ENCODE data around the gene TMEM116.
A peak's percentile ranks its signal among the peaks of the same experiment; 100 is the strongest.

The TMEM116 gene

DNA sequence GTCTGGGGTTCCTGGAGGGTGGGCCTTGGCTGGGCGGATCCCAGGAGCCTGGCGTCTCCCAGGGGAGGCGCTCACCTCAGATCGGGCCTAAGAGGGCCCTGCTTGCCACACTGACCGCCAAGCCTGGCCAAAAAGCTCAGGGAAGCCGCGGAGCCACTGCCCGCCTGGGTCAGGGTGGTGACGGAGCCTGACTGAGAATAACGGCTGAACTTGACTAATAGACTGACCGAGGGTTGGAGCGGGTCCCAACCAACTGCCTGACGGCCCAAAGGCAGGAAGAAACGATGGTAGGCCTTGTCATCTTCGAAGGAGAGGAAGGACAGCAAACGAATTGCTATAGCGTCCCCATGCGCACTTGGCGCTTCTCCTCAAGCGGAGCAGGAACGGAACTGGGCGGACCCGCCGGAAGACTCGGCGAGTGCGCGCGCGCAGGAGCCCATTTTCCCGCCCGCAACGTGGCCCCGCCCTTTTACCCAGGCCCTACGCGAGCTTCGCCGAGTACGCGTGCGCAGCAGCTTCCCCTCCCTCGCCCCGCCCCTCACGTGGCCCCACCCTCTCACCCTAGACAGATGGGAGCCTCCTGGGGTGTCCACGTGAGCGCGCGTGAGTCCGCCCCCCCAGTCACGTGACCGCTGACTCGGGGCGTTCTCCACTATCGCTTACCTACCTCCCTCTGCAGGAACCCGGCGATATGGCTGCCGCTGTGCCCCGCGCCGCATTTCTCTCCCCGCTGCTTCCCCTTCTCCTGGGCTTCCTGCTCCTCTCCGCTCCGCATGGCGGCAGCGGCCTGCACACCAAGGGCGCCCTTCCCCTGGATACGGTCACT is at the start of gene TMEM116, which contains the start of gene ERP29:
TMEM116 (minus strand) TSS at position 391 of the 826 bp plus-strand sequence. CDS start 7,895 bp downstream, outside the sequence.
ERP29 (plus strand) TSS at position 652 of the 826 bp plus-strand sequence; CDS start at position 692, 40 bp downstream.
- TF ChIP-seq EP300 (IDR thresholded peaks at IDR 0.05; ENCODE audit: borderline replicate concordance): no peak
- peak; percentile 87 for TF ChIP-seq TAF1 (IDR thresholded peaks at IDR 0.05; ENCODE audit: low read depth)
- peak; percentile 90 for TF ChIP-seq YY1 (IDR thresholded peaks at IDR 0.05; ENCODE audit: low read depth)
- TF ChIP-seq, protein P1, sequence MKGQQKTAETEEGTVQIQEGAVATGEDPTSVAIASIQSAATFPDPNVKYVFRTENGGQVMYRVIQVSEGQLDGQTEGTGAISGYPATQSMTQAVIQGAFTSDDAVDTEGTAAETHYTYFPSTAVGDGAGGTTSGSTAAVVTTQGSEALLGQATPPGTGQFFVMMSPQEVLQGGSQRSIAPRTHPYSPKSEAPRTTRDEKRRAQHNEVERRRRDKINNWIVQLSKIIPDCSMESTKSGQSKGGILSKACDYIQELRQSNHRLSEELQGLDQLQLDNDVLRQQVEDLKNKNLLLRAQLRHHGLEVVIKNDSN (IDR thresholded peaks at IDR 0.05): peak; percentile 99
- TF ChIP-seq, protein P2, sequence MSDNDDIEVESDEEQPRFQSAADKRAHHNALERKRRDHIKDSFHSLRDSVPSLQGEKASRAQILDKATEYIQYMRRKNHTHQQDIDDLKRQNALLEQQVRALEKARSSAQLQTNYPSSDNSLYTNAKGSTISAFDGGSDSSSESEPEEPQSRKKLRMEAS (IDR thresholded peaks at IDR 0.05): peak; percentile 96
- TF ChIP-seq RAD21 (IDR thresholded peaks at IDR 0.05; ENCODE audit: low read depth): peak; percentile 26; the same call in 1 of the 2 replicates
- TF ChIP-seq, protein P3, sequence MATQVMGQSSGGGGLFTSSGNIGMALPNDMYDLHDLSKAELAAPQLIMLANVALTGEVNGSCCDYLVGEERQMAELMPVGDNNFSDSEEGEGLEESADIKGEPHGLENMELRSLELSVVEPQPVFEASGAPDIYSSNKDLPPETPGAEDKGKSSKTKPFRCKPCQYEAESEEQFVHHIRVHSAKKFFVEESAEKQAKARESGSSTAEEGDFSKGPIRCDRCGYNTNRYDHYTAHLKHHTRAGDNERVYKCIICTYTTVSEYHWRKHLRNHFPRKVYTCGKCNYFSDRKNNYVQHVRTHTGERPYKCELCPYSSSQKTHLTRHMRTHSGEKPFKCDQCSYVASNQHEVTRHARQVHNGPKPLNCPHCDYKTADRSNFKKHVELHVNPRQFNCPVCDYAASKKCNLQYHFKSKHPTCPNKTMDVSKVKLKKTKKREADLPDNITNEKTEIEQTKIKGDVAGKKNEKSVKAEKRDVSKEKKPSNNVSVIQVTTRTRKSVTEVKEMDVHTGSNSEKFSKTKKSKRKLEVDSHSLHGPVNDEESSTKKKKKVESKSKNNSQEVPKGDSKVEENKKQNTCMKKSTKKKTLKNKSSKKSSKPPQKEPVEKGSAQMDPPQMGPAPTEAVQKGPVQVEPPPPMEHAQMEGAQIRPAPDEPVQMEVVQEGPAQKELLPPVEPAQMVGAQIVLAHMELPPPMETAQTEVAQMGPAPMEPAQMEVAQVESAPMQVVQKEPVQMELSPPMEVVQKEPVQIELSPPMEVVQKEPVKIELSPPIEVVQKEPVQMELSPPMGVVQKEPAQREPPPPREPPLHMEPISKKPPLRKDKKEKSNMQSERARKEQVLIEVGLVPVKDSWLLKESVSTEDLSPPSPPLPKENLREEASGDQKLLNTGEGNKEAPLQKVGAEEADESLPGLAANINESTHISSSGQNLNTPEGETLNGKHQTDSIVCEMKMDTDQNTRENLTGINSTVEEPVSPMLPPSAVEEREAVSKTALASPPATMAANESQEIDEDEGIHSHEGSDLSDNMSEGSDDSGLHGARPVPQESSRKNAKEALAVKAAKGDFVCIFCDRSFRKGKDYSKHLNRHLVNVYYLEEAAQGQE (IDR thresholded peaks at IDR 0.05; ENCODE audit: low read depth): no peak
- peak; percentile 28; the same call in 1 of the 2 replicates for TF ChIP-seq EGR1 (IDR thresholded peaks at IDR 0.05)
- TF ChIP-seq TCF12 (IDR thresholded peaks at IDR 0.05; ENCODE audit: low read depth): peak; percentile 23; the same call in 1 of the 2 replicates
- no peak for TF ChIP-seq ZBTB7A (IDR thresholded peaks at IDR 0.05; ENCODE audit: low read depth)

DNA sequence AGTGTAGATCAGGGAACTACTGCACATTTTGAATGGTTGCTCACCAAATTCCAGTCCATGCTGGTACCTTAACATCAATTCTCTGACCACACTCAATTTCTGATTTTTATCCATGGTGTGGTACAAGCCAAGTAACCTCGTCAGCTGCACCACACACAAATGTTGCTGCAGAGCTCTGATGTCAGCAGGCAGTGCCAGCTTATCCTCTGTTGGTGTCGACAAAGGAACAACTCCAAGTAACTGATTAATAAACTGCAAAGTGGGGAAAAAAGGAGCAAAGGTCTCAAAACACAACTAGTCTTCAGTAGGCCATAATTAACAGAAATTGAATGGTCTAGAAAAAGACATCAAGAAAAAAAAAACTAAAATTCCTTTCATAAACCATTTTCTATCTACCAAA is 48.2 kb upstream of the TMEM116 start:
- TF ChIP-seq, protein P1 (IDR thresholded peaks at IDR 0.05): no peak
- TF ChIP-seq RAD21 (IDR thresholded peaks at IDR 0.05; ENCODE audit: low read depth) (no peak), TEAD4 (IDR thresholded peaks at IDR 0.05) (no peak), TCF12 (IDR thresholded peaks at IDR 0.05; ENCODE audit: low read depth) (no peak), EP300 (IDR thresholded peaks at IDR 0.05; ENCODE audit: borderline replicate concordance) (no peak), YY1 (IDR thresholded peaks at IDR 0.05; ENCODE audit: low read depth) (no peak), ZBTB7A (IDR thresholded peaks at IDR 0.05; ENCODE audit: low read depth) (no peak), FOXM1 (IDR thresholded peaks at IDR 0.05; ENCODE audit: borderline replicate concordance, low read depth) (no peak), EGR1 (IDR thresholded peaks at IDR 0.05) (no peak)
- TF ChIP-seq, protein P2 (IDR thresholded peaks at IDR 0.05): no peak
- TF ChIP-seq, protein P3 (IDR thresholded peaks at IDR 0.05; ENCODE audit: low read depth): no peak

DNA sequence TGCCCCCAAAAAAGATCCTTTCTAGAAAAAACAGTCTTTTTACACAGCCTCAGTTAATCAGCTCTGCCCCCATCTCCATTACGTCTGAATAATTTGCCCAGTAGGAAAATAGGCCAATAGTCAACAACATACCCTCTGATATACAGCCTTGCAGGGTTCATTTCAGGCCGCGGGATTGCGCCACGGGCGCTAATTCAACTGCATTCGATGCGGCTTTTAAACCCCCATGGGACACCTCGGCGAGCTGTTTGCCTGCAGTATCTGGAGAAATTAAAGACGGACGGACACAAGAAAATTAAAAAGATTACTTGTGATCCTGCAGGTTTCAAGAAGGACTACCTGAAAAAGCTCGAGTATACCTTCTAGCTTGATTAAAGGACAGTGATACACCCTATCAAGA is 36.4 kb upstream of the TMEM116 start:
- TF ChIP-seq NFIC (IDR thresholded peaks at IDR 0.05): no peak
- no peak for TF ChIP-seq EGR1 (IDR thresholded peaks at IDR 0.05)
- TF ChIP-seq ZBTB7A (IDR thresholded peaks at IDR 0.05; ENCODE audit: low read depth): no peak
- TF ChIP-seq YY1 (IDR thresholded peaks at IDR 0.05; ENCODE audit: low read depth): no peak
- TF ChIP-seq, protein P3 (IDR thresholded peaks at IDR 0.05; ENCODE audit: low read depth): no peak
- no peak for TF ChIP-seq CEBPB (IDR thresholded peaks at IDR 0.05)
- TF ChIP-seq, protein P1 (IDR thresholded peaks at IDR 0.05): no peak

DNA sequence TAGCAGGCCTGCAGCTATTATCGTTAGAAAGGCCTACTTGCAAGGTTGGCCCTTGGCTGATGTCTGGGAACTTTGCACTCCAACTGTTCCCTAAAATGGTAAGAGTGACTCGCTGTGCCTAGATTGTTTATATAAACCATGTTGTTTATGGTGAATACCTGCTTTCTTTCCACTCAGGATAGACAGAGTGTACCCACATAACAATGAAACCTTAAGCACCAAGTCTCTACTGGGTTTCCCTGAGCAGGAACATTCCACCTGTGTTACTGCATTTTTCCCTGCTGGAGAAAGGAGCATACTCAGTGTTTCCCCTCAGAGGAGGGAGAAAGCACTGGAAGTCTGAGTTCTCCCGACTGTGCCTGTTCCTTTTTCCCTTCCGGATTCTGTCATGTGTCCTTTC is 33.0 kb upstream of the TMEM116 start:
- TF ChIP-seq EGR1 (IDR thresholded peaks at IDR 0.05) (no peak), TEAD4 (IDR thresholded peaks at IDR 0.05) (no peak), FOXM1 (IDR thresholded peaks at IDR 0.05; ENCODE audit: borderline replicate concordance, low read depth) (no peak), EP300 (IDR thresholded peaks at IDR 0.05; ENCODE audit: borderline replicate concordance) (no peak), YY1 (IDR thresholded peaks at IDR 0.05; ENCODE audit: low read depth) (no peak), CREB1 (IDR thresholded peaks at IDR 0.05; ENCODE audit: low read depth) (no peak), NFIC (IDR thresholded peaks at IDR 0.05) (no peak), RAD21 (IDR thresholded peaks at IDR 0.05; ENCODE audit: low read depth) (no peak), TCF12 (IDR thresholded peaks at IDR 0.05; ENCODE audit: low read depth) (no peak), TAF1 (IDR thresholded peaks at IDR 0.05; ENCODE audit: low read depth) (no peak), CEBPB (IDR thresholded peaks at IDR 0.05) (no peak), ZBTB7A (IDR thresholded peaks at IDR 0.05; ENCODE audit: low read depth) (no peak)
- TF ChIP-seq, protein P1 (IDR thresholded peaks at IDR 0.05): no peak
- TF ChIP-seq, protein P2 (IDR thresholded peaks at IDR 0.05): no peak
- TF ChIP-seq, protein P3 (IDR thresholded peaks at IDR 0.05; ENCODE audit: low read depth): no peak

Measured in Ishikawa (cell line).